NAMALWA (cell line): ENCODE results near the gene SH3BGRL3.

Source experiments
- DNase-seq: peaks from one replicate; pipeline ENCODE4 v3.0.0-alpha.2; 2015; ENCODE audit warnings: low spot score

SH3BGRL3 gene

GRCh38 chr1:26277719-26278118 lies 2.2 kb upstream of the SH3BGRL3 start:
- no peak for DNase-seq

GRCh38 chr1:26278303-26278702 lies 1.6 kb upstream of the SH3BGRL3 start:
- no peak for DNase-seq

- peak; percentile 27 for DNase-seq
Measured at GRCh38 chr1:26278724-26279455, 996 bp upstream of the SH3BGRL3 start.

- no peak for DNase-seq
Measured at GRCh38 chr1:26280333-26281042, 602 bp downstream of the SH3BGRL3 start.

- no peak for DNase-seq
Measured at GRCh38 chr1:26281091-26281958, 1.4 kb downstream of the SH3BGRL3 start.

- no peak for DNase-seq
Measured at GRCh38 chr1:26281971-26282370, 2.1 kb downstream of the SH3BGRL3 start.

GRCh38 chr1:26282401-26282918 lies 2.6 kb downstream of the SH3BGRL3 start:
- no peak for DNase-seq

GRCh38 chr1:26283279-26283853 lies 3.5 kb downstream of the SH3BGRL3 start:
- DNase-seq, result no peak

GRCh38 chr1:26283871-26284596 lies 4.1 kb downstream of the SH3BGRL3 start:
- no peak for DNase-seq

- peak; percentile 74 for DNase-seq
Measured at GRCh38 chr1:26284597-26285347, 4.9 kb downstream of the SH3BGRL3 start.

- peak; percentile 78 for DNase-seq
Measured at GRCh38 chr1:26285366-26286063, 5.6 kb downstream of the SH3BGRL3 start.

- DNase-seq, result no peak
Measured at GRCh38 chr1:26286064-26286416, 6.2 kb downstream of the SH3BGRL3 start.

- DNase-seq, result peak; percentile 88
Measured at GRCh38 chr1:26287033-26287711, 7.3 kb downstream of the SH3BGRL3 start.

- no peak for DNase-seq
Measured at GRCh38 chr1:26287811-26288210, 7.9 kb downstream of the SH3BGRL3 start.

GRCh38 chr1:26288311-26288941 lies 8.5 kb downstream of the SH3BGRL3 start:
- peak; percentile 92 for DNase-seq

- peak; percentile 97 for DNase-seq
Measured at GRCh38 chr1:26289158-26290059, 9.5 kb downstream of the SH3BGRL3 start.

GRCh38 chr1:26290122-26290881 lies 10.4 kb downstream of the SH3BGRL3 start:
- no peak for DNase-seq
